HG02763 (cell line): ENCODE data around the gene ARL6IP5.

Experiments
- ATAC-seq: cut with Tn5 transposase; IDR thresholded peaks from one replicate; pipeline ENCODE4 v1.9.1; 2021; ENCODE audit warnings: mild to moderate bottlenecking, moderate library complexity; ENCODE audit not compliant: unreplicated experiment

Gene ARL6IP5

DNA sequence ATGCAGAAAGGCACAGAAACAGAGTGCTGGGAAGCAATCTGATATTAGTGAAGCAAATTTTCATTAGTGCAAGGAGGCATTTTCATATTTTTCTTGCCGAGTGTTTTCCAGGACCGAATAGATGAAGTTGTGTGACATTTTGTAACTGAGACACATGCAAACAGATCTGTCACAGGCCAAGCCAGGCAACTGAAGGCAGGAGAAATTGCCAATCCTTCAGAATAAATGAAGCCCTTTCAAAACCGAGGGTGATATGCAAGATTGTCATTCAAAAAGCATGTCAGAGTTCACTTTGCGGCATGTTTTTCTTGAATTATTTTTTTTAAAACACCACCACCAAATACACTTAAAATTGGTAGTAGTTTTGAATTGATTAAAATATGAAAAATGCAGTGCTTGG lies 31.4 kb downstream of the ARL6IP5 start:
- ATAC-seq = no peak

DNA sequence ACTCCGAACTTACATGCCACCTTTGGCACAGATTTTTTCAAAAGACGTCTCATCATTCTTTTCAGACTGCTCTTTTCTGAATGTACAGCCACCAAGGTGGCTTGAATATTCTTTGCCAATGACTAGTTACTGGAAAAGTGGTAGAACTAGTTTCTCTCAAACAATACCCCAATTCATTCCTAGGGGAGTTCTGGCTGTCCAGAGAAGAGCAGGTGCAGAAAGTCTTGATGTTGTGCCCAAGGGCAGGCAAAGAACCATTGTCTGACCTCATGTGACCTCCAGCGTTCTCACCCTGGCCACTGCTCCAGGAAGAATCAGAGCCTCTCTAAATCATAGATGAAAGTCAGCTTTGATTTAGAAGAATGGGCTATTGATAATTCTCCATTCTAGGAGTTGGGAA lies 32.2 kb downstream of the ARL6IP5 start:
- ATAC-seq = no peak

DNA sequence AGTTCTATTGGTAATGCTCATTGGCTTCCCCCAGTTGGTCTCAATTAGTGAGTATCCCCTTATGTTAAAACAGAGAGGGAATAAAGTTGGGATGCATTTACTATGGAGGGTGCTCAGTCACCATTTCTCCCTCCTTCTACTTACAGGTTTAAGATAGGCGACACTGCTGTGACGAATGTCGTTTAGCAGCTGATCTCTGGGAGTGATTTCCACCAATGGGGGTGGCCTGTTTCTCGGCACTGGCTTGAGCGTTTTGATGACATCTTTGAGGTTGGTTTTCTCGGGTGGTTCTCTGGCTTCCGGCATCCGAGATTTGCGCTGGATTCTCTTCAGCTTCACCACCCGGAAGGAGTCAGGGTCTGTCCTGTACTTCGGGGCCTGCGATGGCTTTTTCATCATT lies 33.8 kb downstream of the ARL6IP5 start:
- no peak for ATAC-seq

DNA sequence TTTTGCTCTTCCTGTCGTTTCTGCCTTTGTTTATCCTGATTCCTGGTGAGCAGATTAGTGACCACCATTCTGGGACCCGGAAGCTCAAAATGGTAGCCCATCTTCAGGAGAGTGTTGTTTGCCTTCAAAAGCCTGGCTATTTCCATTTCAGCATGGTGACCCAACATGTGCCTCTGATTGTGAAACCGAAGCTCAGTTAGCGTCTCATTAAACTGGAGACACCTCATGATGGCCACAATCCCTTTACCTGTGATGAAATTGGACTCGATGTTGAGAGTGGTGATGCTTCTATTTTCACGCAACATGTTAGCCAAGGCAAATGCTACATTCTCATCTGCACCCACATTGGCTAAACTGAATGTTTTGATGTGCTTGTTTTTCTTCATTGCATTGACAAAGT lies 34.4 kb downstream of the ARL6IP5 start:
- ATAC-seq = no peak

DNA sequence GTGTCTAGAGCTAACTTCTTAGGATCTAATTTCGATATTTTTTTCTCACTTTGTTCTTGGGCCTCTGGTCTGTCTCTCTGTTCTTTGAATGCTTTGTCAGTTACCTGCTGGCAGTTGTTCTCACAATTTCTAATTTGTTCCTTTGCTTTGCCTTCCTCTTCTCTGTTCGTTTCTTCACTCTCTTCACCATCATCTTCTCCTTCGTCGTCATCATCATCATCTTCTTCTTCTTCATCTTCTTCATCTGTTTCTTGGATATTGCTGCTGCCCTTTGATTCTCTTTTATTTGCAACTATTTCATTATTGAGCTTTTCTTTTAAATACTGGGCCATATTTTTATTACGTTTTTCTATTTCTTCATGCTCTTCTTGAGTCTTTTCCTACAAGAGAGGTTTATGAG lies 34.9 kb downstream of the ARL6IP5 start:
- no peak for ATAC-seq

DNA sequence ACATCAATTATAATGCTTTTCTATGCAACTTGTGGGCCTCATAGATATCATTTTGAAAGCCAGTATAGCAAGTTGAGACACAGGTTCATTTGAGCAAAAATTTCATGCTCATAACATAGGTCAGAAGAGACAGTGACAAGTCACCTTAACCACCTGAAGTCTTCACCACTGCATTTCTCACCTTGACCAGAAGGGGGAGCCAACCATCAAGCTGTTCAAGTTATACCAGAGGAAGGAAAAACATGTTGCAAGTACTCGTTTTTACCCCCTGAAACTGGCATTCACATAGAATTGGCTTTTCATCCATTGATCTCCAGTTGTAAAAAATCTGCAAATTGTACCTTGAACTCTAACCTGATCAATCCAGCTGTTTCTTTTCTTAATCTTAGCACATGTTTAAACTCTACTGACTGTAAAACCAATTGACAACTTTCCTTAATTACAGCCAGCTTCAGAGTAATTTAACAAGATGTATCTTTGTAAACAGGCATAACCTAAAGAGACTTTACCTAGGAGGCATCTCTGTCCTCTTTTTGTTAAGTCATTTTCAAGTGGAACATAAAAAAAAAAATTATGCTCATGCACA lies 36.2 kb downstream of the ARL6IP5 start:
- peak; percentile 58 for ATAC-seq

DNA sequence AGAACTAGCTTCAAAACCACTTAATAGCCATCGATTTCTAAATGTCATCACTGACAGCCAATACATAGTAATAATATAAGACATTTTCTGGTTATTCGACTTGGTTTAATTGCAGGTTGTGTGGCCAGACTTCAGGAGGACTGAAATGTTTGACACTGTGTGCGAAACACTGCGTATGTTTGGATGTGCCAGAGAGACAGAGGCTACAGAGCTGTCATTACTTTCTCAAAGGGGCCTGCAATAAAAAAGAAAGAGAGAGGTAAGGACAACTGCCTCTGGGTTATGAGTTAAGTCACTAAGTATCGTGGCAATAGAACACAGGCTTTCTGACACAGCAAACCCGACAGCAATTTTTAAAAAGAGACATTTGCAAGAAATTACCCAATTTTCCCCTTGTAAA lies 36.8 kb downstream of the ARL6IP5 start:
- ATAC-seq = no peak

DNA sequence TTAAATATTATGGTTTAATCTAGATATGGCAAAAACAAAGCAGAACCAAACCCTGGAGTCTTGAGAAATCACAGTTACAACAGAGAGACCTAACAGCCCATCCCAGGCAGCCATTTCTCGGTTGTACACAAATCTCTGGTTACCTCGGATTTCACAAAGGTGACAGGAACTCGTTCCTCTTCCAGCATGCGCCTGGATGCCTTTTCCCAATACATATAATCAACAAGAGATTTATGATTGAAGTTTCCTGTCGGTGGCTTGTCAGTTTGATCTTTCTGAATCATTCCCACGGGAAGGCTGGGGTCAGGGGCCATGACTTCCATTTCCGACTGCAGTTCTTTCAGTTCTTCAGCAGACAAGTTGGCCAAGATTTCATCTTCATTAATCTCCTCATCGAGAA lies 37.2 kb downstream of the ARL6IP5 start:
- ATAC-seq = no peak

DNA sequence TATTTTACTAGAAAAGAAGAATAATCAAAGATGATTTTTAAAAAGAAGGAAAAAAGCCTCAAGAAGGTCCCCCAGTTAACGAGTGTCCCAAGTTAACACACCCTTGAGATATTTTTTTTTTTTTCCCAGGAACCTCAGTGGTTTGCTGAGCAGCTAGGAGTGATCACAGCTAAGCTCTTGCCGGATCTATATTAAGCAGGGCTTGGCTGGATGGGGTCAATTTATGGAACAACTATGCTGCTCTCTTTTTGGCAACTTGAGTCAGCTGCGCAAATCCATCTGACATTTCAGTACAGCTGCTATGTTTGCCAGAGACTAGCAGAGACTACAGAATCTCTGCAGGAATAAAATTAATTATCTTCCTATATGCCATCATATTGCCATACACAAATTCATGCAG lies 37.7 kb downstream of the ARL6IP5 start, which contains the start of gene LMOD3:
TSS of gene LMOD3 (minus strand) at position 193 of the 400 bp plus-strand sequence. CDS start 209 bp downstream, outside the sequence.
- ATAC-seq = no peak

DNA sequence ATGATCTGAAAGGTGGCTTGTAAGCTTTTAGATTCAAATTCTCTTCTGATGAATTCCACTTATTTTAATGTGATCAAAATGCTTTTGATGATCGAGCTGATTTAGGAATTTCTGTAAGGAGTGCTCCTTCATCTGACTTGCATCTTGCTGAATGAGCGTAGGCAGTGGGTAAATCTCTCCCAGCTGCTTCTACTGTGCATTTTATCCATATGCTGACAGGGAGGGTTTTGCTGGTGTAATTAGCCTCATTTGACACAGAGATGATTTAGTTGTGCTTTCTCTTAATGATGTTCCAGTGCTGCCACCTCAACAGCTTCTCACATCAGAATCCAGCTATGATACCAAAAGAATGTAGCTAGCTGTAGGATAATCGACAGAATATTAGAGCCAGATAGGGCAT lies 41.5 kb downstream of the ARL6IP5 start:
- no peak for ATAC-seq

DNA sequence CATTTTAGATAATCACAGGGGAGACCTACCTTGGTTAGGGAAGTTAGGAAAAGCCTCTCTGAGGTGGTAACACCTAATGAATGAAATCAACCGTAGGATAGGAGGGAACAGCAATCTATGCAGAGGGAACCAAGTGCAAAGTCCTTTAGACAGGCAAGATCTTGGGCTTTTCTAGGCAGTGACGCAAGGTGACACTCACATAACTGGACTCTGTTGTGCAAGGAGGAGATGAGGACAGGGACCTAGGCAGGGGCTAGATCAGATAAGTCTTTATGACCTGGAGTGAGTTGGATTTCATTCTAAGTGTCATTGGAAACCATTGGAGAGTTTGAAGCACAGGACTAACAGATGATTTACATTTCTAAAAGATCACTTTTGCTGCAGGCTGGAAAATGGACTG lies 42.3 kb downstream of the ARL6IP5 start:
- ATAC-seq = no peak

DNA sequence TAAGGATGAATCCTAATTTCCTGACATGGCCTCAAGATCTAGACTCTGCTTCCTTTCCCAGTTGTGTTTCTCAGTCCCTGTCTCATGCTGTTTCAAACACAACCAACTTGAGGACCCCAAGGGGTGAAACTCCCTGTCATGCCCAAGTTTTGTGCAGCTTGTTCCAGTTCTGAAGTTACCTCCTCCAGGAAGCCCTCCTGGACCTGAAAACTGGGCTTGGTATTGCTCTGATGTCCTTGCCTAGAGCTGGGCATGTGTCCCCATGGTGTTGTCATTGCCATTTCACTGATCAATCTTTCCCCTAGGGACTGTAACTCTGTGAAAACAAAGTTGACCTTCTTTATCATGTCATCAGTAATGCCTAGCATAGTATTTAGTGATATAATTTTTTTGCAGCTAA lies 43.8 kb downstream of the ARL6IP5 start:
- no peak for ATAC-seq

DNA sequence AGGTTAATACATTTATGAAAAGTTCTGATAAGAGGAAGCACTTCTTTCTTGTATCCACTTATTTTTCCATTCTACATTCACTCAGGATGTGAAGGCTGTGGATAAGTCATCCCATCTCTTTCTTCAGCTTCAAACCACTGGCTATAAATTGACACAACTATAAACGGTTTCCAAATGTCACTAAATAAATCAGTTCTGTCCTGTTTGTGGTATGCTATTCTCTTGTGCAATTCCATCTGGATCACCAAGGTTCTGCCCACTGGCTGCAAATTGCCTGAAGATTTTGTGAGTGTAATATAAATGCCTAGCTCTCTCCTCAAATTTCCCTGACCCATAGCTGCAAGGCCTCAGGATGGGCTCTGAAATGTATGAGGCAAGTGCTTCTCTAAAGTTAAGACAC lies 44.8 kb downstream of the ARL6IP5 start:
- ATAC-seq = no peak

DNA sequence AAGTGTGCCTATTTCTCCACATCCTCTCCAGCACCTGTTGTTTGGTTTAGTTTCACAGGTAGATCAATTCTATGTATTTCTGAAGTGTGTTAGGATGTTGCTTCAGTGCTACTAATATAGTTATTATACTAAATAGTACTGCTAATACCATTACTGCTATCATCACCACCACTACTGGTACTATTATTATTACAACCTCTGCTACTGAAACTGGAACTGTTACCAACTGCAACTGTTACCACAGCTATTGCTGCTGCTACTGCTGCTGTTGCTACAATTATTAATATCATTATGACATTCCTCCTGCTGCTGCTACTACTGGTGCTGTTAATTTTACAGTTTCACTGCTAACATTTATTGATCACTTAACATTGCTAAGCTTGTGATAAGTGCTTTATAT lies 46.0 kb downstream of the ARL6IP5 start:
- no peak for ATAC-seq

DNA sequence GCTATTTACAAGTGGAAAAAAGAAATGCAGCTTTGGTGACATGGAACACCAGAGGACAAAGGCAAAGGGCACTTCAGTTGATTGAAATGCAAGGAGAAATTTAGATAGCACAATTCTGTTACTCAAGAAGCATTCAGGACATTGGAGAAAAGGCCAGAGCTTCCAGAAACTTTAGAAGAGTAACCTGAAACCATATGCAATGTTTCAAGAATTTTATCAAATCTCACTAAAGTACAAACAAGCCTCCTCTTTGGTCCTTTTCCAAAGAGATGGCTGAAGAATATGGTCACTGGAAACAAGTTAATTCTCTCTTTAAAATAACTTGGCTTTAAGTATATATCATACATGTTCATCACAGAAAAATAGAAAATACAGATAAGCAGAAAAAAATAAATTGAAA lies 52.3 kb downstream of the ARL6IP5 start:
- ATAC-seq = no peak

DNA sequence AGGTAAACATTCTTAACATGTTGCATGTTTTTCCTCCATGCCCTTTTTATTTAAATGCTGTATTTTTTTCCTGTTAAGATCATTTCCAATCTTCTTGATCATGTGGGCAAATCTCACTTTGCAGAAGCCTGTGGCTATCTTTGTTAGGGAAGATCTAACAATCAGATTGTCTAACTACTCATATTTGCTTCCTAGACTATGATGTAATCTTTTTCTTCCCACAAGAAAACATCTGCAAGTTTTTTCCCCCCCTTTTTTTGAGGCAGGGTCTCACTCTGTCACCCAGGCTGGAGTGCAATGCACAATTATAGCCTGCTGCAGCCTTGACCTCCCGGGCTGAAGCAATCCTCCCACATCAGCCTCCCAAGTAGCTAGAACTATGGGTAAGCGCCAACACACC lies 52.7 kb downstream of the ARL6IP5 start:
- no peak for ATAC-seq

DNA sequence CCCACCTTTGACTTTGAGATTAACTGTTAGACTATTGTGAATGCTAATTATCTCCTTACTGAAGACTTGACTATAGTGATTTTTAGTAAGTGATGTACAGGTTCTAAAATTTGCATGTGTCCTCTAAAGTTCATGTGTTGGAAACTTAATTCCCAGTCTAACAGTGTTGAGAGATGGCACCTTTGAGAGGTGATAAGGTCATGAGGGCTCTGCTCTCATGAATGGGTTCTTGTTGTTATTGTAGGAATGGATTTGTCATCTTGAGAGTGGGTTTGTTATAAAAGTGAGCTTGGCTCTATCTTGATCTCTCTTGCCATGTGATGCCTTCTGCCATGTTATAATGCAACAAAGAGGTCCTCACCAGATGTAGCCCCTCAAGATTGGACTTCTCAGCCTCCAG lies 56.6 kb downstream of the ARL6IP5 start:
- ATAC-seq = no peak

DNA sequence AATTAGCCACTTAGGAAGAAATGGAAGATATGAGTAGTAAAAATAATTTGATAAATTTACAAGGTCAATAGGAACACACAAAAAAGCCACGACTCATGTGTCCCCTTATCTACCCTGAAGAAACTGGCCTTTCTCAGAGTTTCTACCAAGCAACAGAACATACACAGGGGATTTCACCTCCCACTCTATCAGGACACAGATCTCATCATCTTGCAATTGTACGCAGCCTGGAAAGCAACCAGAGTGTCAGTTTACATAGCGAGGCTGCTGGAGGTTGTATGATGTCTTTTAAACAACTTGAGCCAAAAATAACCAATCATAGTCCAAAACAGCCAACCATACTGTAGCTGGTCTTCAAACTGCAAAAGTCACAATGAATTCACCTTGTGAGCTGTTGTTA lies 57.4 kb downstream of the ARL6IP5 start:
- no peak for ATAC-seq

DNA sequence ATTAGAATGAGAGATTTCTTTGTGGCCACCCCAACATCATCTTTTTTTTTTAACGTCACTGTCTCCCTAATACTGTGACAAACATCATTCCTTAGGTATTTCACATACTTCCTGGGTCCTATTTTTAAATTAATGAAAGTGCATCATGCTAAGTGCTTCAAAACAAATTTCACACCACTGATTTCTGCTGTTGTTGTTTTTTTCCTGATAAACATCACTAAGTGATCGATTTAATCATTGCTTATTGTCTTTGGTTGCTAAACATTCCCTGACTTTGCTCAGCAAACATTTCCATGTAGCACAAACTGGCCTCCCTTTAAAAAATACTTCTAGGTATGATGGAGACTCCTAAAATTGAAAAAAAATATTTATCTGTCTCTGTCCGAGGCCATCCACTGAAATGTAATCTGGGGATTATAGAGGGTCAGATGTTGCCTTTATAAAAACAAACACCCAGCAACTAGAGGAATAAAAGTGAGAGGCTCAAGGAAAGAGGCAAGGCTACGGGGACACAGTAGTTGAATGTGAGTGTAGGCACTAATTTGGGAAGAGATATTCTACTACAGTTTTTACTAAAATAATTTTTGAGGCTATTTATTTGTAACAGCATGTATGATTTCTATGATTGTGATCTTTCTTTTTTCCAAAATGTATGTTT lies 58.2 kb downstream of the ARL6IP5 start:
- ATAC-seq = no peak

DNA sequence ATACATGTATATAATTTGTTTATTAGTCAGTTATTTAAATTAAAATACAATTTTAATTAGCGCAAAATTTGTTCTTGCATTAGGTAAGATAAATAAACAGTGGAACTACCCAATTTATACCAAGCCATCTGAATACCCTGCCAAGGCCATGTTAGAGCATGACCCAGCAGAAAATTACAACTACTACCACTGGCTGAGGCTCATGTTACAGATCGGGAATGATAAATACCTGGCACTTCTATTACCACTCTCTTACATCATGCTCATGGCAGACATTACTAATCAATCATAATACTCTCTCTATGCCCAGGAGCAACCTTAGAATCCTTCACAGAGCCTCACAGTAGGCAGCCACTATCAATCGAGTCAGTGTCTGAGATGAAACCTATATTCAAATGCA lies 58.9 kb downstream of the ARL6IP5 start:
- no peak for ATAC-seq

DNA sequence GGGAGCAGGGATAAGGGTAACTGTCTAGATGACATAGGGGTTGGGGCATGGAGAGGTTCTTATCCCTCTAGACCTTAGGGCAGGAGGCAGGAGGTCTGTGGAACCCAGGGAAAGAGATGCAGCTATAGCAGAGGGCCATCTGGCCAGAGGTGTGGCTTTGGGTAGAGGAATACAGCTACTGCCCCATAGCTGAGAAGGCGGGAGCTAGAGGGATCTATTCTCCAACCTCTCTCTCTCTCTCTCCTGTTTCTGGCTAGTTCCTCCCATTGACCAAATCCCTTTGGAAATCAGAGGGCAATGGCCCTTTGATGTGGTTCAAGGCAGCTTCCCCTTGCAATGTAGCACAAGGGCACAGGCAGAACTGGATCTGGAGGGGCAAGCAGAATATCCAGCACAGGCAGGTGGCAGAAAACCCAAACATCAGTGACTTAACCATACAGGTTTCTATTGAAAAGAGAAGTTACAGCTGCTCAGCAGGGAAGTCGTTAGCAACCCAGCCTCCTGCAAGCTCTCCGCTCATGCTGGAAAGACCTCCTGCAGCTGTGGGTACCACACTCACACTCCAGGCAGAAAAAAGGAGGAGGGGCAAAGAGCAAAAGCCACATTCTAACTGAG lies 60.0 kb downstream of the ARL6IP5 start:
- no peak for ATAC-seq

DNA sequence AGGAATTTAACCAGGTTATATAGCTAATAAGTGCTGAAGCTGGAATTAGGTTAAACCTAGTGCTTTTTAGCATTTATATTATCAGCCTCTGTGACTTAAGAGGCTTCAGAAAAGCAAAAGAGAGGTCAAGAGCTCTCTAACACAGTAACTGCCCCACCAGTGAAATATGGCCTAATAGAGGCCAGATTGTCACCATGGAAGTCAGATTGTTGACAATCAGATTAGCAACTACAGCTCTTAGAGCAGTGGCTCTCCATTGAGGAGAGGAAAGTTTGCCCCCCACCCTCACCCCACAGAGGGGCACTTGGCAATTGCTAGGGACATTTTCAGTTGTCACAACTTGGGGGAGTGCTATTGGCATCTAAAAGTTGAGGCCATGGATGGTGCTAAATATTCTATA lies 61.0 kb downstream of the ARL6IP5 start:
- no peak for ATAC-seq

DNA sequence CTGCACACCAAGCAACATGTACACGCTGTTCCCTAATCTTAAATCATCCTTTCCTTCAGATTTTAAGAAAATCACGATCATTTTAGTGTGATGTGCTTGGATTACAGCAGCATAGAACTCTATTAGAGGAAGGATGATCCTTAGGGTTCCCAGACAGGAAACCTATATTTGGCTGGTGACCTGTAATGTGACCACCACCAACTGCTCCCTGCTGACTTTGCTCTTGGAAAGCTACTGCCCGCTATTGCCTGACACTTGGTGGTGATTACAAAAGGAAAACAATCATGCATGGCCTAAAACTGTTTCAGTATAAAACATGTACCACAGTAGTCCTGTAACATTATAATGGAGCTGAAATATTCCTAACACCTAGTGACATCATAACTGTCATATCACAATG lies 64.8 kb downstream of the ARL6IP5 start:
- no peak for ATAC-seq
